ENCODE data around the gene UBE2G1.

DNA sequence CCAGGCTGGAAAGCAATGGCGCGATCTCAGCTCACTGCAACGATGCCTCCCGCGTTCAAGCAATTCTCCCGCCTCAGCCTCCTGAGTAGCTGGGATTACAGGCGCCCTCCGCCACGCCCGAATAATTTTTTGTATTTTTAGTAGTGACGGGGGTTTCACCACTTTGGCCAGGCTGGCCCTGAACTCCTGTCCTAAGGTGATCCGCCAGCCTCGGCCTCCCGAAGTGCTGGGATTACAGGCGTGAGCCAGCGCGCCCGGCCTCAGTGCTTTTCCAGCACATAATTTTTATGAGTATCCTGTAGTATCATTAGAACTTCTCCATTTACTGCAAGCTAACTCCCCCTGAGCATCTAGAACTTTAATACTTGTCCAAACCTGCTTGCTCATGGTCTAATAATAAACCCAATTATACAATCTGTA is 1.8 kb downstream of the UBE2G1 start:
- TF ChIP-seq MAX (IDR thresholded peaks at IDR 0.05) (no peak), EP300 (IDR thresholded peaks at IDR 0.05; ENCODE audit: borderline replicate concordance) (no peak), TEAD4 (IDR thresholded peaks at IDR 0.05) (no peak), RAD21 (IDR thresholded peaks at IDR 0.05; ENCODE audit: low read depth) (no peak)
- TF ChIP-seq, protein P1, sequence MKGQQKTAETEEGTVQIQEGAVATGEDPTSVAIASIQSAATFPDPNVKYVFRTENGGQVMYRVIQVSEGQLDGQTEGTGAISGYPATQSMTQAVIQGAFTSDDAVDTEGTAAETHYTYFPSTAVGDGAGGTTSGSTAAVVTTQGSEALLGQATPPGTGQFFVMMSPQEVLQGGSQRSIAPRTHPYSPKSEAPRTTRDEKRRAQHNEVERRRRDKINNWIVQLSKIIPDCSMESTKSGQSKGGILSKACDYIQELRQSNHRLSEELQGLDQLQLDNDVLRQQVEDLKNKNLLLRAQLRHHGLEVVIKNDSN (IDR thresholded peaks at IDR 0.05), result no peak
